ENCODE results near the gene RASSF5.

RASSF5 gene, protein sequence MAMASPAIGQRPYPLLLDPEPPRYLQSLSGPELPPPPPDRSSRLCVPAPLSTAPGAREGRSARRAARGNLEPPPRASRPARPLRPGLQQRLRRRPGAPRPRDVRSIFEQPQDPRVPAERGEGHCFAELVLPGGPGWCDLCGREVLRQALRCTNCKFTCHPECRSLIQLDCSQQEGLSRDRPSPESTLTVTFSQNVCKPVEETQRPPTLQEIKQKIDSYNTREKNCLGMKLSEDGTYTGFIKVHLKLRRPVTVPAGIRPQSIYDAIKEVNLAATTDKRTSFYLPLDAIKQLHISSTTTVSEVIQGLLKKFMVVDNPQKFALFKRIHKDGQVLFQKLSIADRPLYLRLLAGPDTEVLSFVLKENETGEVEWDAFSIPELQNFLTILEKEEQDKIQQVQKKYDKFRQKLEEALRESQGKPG
- 58.1 to 585 (median 145) reads per million in 17 experiments for total RNA-seq

DNA sequence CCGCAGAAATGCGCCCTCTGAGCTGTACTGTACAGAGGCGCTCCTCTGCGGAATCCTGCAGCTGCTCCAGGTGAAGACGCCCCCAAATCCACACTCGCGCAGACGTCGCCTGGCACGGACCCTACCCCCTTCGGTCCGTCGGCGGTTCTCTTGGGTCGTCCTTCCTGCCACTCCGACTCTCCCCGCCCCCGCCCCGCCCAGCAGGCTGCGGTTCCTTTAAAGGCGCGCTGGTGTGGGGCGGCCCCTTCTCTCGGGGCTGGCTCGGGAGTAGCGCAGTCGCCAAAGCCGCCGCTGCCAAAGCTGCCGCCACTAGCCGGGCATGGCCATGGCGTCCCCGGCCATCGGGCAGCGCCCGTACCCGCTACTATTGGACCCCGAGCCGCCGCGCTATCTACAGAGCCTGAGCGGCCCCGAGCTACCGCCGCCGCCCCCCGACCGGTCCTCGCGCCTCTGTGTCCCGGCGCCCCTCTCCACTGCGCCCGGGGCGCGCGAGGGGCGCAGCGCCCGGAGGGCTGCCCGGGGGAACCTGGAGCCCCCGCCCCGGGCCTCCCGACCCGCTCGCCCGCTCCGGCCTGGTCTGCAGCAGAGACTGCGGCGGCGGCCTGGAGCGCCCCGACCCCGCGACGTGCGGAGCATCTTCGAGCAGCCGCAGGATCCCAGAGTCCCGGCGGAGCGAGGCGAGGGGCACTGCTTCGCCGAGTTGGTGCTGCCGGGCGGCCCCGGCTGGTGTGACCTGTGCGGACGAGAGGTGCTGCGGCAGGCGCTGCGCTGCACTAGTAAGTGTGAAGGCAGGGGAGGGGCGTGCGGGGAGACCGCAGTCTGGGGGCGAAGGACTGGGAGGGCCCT, at the start of gene RASSF5:
TSS of gene RASSF5 (plus strand) at position 248 of the 846 bp plus-strand sequence. CDS start at position 320, 72 bp downstream.
- peak; percentile 79 to 93 (median 86) for DNase-seq

- no peak for DNase-seq
Measured at GRCh38 chr1:206459703-206460102, 47.6 kb upstream of the RASSF5 start.

GRCh38 chr1:206460836-206461426, 46.4 kb upstream of the RASSF5 start:
- DNase-seq, result no peak

DNA sequence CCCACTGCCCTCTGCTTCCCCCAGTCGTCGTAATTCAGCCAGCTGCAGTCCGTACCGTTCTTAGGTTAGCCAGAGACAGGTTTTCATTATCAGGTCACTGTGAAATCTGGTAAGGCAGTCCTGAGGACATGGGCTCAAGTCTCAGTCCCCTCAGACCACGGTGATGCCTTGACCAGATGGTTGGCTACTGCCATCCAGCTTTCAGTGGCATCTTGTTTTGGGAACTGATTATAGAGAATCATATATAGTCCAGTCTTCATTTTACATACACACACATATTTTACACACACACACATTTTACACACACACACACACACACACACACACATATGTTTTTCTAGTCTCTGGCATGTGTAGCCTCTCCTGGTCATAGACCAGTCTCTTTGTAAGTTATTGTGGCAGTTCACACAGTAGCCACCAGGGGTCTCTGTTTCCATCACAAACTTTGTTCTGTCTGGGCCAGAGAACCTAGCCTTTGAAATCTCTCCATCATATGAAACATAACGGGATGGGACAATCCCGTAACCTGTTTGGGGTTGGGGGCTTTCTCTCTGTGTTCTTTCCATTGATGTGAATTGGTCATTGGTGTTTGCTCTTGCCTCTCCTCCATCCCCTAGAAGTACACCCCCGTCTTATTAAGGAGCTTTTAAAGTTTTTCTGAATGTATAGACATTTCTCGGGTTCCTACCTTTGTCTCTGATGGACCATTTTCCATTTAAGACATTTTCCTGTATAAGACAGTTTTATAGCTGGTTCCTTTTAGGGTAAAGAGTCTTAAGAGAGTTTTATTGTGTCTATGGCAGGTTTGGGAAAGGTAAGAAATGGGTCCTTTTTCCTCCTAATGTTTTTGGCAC, 45.5 kb upstream of the RASSF5 start:
- peak; percentile 83 to 91 (median 88) for DNase-seq

DNA sequence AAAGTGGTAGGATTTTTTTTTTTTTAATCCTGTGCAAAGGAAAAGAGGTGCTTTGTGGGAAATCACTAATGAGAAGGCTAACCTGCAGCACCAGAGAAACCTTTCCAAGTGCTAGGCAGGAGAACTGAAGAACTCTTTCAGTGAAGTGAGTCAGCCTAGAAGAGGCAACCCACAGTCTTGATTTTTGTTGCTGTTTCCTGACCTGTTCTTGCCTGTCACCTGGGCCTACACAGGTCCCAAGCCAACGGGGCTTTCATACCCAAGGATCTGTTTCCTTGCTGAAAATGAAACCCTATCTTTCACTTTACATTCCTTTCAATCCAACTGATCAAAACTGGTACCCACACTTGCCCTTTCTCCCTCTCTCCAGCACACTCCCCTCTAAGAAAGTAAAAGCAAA, 44.2 kb upstream of the RASSF5 start:
- DNase-seq, result no peak

DNA sequence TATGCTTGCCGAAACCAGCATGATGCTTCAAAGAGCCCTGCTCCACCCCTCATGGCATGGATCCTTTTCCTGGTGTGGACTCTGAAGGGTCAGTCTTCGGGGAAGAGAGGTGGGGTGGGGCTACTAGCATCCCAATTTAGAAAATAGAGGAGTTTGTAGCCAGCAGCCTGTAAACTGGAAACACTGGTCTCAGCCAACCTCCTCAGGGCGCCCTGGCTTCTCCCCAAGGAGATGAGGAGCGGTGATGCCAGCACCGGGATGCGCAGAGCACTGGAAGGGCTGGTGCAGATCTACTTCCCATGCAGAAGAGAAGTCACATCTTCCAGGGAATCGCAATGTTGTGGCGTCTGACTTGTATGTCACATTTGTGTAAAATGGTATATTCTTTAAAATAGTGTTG, 43.4 kb upstream of the RASSF5 start:
- DNase-seq, result no peak

DNA sequence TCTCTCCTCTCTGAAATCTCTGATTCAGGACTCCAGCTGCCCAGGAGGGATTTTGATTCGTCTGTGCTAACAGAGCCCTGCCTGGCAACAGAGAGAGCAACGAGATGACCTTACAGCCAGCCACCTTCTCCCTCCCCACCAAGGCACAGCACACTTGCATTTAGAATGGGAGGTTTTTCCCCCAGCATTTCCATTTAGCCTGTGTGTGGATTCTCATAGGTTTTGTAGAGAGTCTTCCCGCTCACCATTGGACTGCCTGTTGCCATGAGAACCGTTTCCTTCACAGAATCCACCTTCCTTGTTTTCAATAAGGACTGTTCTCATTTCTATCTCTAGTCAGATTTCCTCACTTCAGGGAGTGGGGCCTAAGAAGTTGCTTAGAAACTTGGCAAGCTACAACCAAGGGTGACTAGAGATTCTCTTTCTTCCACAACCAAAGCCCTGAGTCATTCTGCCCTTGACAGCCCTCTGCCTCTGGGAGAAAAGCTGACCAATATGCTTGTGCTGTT, 42.8 kb upstream of the RASSF5 start:
- DNase-seq, result peak; percentile 54 to 84 (median 64)

DNA sequence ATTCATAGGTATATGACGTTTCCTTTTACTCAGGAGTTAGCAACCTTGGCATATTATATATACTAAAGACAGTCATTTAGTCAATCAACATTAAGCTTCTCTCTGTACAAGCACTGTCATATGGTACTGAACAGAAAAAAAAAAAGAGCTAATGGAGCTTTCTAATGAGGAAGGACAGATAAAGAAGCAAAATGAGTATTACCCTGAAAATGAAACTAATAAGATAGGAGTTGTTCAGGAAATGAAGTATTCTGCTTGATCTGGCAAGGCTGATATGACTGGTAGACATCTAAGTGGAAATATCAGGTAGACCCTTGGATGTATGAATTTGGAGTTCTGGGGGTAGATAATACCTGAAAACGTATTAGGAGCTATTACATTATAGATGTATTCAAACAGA, 41.4 kb upstream of the RASSF5 start:
- DNase-seq, result no peak

DNA sequence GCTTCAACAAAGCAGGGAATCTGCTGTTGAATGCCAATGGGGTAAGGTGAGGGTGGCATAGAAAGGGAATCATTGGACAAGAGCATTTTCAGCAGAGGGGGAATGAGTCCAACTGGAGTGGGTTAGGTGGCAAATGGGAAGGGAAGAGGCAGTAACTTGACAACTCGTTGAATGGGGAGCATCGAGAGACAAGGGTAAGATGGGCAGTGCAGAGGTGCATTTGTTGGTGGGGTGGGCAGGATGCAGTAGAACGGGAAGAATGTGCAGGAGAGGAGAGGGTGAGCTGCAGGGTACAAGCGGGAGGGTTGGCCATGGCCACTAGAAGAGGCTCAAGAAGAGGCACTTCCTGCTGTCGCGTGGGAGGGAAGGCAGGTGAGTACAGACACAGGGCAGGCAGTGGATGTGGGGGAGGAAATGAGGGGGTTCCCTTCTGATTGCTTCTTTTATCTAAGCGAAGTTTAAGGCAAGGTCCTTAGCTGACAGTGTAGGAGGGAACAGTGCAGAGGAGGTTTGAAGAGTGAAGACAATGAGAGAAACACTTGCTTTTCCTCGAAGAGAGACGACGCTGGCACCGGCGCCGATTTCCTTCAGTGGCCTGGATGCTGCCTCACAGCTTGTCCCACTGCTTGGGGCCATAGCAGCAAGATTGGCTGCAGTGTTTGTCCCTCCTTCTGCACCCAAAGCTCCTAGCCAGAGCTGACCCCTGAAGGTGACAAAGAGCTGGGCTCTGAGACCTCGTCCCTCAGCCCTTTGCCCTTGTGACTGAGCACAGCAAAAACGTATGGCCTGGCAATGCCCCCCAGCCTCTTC, 40.3 kb upstream of the RASSF5 start:
- DNase-seq, result no peak

DNA sequence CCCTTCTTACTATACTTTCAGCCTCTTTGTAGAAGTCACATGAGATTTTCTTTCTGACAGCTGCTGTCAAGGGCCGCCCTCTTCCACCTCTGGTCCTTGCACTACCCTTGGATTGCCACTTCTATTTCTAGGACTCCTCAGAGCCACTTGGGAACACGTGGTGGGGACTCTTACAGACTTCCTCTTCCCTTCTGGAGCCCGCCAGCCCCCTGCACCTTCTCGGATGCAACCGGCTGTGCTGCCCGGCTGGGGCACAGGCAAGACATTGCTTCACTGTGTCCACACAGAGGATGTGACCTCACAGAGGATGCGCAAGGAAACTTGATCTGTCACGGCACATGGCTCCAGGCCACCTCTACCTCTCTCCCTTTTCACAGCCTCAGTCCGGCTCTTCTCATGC, 39.4 kb upstream of the RASSF5 start:
- peak; percentile 95 to 98 (median 96) for DNase-seq

DNA sequence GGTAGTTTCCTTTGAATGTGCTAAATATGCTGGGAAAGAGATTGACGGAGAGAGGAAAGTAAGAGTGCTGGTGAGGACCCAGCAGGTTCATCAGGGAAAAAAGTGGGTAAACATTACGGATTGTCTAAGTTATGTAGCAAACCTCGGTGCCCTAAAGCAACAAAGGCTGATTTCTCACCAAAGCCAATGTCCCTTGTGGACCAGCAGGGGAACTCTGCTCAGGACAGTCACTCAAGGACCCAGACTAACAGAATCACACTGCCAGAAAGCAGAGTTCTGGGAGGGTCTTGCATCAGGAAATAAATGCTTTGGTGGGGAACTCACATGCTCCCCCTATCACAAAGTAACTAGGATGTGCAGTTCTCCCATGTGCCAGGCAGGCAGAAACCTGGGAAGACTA, 38.8 kb upstream of the RASSF5 start:
- DNase-seq, result peak in 2 of 4 experiments; percentile 27 to 33

DNA sequence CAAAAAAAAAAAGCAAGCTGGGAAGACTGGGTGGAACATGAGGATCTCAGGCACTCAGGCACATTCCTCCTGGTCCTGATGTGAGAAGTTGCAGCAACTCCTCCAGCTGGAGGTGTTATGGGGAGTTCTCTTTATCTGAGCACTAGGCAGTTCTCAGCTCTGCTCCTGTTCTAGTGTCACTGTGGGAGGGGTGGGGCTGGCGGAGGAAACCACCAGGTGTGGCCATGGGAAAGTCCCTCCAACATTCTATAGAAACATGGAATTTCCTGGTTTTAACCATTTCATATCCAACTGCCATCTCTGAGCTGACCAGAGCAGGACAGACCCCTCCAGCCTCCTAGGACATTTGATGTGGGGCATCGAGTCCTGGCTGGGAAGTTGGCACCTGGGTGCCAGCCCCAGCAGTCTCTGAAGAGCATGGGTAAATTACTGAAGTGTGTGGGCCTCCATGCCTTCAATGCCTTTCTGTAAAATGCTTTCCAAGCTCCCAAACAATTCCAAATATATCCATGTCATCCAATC, 37.9 kb upstream of the RASSF5 start:
- no peak for DNase-seq

GRCh38 chr1:206469933-206470691, 37.2 kb upstream of the RASSF5 start, which contains the start of gene IKBKE:
Gene IKBKE, plus strand, starts transcription at chr1:206470476. Its CDS starts 2,752 bp downstream, at chr1:206473228.
- DNase-seq, result peak; percentile 83 to 92 (median 88)

DNA sequence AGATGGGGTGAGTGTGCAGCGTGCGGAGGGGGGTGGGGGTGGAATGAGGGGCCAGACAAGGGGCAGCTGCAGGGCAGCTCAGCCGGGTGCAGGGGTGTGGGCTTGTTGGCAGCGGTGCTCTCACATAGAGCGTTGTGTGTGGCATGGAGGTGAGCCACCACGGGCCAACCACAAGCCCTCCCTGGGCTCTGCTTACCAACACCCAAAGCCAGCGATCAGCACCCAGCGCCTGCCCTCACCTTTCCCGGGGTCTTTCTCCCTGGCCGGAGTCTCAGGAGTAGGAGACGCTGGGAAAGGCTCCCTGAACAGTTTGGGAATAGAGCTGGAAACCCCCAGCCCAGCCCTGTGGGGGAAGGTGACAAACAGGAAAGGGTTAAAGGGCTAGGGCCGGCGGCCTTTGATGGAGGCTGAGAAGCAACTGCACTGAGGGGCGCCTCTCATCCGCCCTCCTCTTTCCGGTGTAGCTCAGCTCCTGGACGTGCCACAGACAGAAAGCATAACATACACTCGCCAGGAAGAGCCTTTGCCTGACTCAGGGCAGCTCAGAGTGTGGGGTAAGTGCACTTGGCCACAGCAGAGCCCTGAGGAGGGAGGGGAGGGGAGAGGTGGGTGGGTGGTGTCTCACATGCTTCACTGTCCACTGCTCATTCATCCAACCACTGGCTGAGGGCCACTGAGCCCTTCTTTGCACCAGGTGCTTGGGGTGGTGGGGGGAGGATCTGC, 36.5 kb upstream of the RASSF5 start:
- peak; percentile 69 to 83 (median 82) for DNase-seq

DNA sequence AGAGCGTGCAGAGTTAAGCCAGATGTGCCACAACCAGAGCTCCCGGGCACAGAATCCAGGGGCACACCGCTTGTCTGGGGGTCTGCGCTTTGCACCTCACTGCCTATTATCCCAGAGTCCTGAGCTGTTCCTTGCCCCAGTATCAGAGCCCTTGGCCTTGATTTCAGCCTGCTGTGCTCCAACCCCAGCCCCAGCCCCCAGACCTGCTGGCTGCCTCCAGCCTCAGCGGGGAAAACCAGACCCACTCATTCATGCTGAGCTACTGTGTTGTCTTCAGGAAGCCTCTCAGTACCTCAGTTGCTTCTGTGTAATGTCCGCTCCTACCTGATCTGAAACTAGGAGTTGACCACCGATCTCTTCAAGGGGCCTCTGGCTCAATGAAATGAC, 35.9 kb upstream of the RASSF5 start:
- DNase-seq, result no peak

GRCh38 chr1:206472024-206472423, 35.3 kb upstream of the RASSF5 start:
- peak in 1 of 4 experiments; percentile 35 for DNase-seq

- DNase-seq, result peak; percentile 89 to 95 (median 93)
Measured at GRCh38 chr1:206472454-206472853, 34.9 kb upstream of the RASSF5 start.

DNA sequence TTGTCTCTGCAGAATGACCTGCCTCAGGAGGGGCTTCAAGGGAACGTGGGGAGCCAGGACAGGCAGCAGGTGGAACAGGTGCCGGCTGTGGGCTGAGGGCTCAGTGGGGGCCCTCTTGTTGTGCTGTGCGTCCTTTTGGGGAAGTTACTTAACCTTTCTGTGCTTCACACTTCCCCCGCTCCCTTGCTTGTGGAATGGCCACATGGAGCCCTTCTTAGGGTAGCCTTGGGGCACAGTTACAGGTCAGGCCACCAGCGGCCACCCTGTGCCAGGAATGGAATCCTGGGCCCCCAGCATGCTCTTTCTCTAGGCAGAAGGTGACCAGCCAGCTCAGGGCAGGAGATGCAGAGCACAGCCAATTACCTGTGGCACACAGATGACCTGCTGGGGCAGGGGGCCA, 34.4 kb upstream of the RASSF5 start:
- DNase-seq, result peak; percentile 49 to 82 (median 76)

DNA sequence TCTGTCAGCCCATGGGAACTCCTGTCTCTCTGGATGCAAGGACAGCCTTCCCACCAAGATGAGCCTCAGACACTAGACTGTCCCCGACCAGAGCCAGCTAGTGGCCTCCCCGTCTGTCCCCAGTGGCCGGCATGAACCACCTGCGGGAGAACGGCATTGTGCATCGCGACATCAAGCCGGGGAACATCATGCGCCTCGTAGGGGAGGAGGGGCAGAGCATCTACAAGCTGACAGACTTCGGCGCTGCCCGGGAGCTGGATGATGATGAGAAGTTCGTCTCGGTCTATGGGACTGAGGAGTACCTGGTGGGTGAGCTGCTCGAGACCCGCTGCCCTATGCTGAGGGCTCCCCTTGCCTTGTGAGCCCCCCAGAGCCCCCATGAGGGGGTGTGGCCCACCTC, 31.3 kb upstream of the RASSF5 start:
- no peak for DNase-seq

All from suppressor macrophage (primary cell).